ENCODE measurements around the gene LAMA5.

DNA sequence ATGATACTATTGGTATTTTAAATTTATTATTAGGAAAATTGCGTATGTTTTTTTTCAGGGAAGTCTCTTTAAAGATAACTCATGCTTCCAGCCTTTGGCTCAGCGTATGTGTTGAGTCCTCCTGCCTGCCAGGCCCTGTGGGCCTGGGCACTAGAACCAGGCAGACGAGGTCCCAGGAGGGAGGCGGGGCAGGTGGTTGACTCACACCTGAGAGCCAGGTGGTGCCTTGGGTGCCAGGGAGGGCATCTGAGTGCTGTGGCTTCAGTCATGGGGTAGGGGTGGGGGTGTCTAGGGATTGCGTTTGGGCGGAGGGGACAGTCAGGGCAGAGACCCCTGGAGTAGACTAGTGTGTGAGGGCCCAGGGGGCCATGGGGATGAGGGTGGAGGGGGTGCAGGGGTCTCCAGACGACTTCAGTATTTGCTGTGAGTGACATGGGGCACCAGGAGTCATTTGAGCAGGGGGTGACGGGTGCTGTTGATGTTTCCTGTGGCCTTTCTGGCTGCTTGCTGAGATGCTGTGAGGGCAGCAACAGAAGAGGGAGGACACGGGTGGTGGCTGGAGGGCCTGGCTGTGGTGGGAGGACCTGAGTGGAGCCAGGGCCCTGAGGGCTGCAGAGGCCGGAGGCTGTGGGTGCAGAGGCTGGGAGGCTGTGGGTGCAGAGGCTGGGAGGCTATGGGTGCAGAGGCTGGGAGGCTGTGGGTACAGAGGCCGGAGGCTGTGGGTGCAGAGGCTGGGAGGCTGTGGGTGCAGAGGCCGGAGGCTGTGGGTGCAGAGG, 79.2 kb downstream of the LAMA5 start:
- TF ChIP-seq, protein P1, sequence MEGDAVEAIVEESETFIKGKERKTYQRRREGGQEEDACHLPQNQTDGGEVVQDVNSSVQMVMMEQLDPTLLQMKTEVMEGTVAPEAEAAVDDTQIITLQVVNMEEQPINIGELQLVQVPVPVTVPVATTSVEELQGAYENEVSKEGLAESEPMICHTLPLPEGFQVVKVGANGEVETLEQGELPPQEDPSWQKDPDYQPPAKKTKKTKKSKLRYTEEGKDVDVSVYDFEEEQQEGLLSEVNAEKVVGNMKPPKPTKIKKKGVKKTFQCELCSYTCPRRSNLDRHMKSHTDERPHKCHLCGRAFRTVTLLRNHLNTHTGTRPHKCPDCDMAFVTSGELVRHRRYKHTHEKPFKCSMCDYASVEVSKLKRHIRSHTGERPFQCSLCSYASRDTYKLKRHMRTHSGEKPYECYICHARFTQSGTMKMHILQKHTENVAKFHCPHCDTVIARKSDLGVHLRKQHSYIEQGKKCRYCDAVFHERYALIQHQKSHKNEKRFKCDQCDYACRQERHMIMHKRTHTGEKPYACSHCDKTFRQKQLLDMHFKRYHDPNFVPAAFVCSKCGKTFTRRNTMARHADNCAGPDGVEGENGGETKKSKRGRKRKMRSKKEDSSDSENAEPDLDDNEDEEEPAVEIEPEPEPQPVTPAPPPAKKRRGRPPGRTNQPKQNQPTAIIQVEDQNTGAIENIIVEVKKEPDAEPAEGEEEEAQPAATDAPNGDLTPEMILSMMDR (IDR thresholded peaks at IDR 0.05; ENCODE audit: borderline replicate concordance, extremely low read depth, low read length, poor library complexity, severe bottlenecking) = no peak
- TF ChIP-seq EZH2 (IDR thresholded peaks at IDR 0.05; ENCODE audit: borderline replicate concordance, low read depth, low read length, severe bottlenecking) = no peak
